H1 (cell line): ENCODE results near the gene CRIP1. TPM values are rescaled to one million over a fixed set of nuclear protein-coding genes. Genes with fewer than 3 reads are reported as not detected.
A peak's percentile ranks its signal among the peaks of the same experiment; 100 is the strongest.

ENCODE experiments used
- CTCF ChIA-PET: fragments of 300-600 bp; sonication (Branson Sonifier 250); formaldehyde crosslinking; loops from one replicate; lab custom pipeline; 2021; ENCODE audit not compliant: partially characterized antibody; lab: Charles Lee
- POLR2A ChIA-PET: fragments of 300-600 bp; sonication (Branson Sonifier 250); formaldehyde crosslinking; loops from one replicate; lab custom pipeline; 2021; ENCODE audit warnings: inconsistent platforms; ENCODE audit not compliant: partially characterized antibody; lab: Charles Lee
- DNase-seq, 2 experiments: peaks; one replicate each; pipeline versions ENCODE4 v3.0.0 to v3.0.0-alpha.2; 2010 to 2022; ENCODE audit warnings: low spot score in 2 of 2, low read depth in 1 of 2, mixed read lengths in 1 of 2
- FAIRE-seq: peaks from 2 replicates; lab custom pipeline; 2011; peaks lifted over from hg19 to GRCh38; lab: Jason Lieb, UNC
- H2AFZ ChIP-seq: 2 replicates; pipeline ENCODE4 v1.8.1; 2012; ENCODE audit warnings: low read length, inconsistent platforms
- H2AK5ac ChIP-seq: 2 replicates; pipeline ENCODE4 v1.6.1; 2013; ENCODE audit warnings: low read depth, low read length
- H2BK120ac ChIP-seq: replicated peaks from 2 replicates; pipeline ENCODE3; 2013; ENCODE audit warnings: low read depth, low read length, inconsistent platforms
- H2BK12ac ChIP-seq: 2 replicates; pipeline ENCODE4 v1.6.1; 2013; ENCODE audit warnings: low read depth, low read length
- H2BK15ac ChIP-seq: 2 replicates; pipeline ENCODE4 v1.6.1; 2013; ENCODE audit warnings: low read length
- H2BK20ac ChIP-seq: 2 replicates; pipeline ENCODE4 v1.6.1; 2013; ENCODE audit warnings: low read length
- H2BK5ac ChIP-seq: 2 replicates; pipeline ENCODE4 v1.6.1; 2013; ENCODE audit warnings: low read depth, low read length
- H3K14ac ChIP-seq: 2 replicates; pipeline ENCODE4 v1.6.1; 2013; ENCODE audit warnings: inconsistent platforms; ENCODE audit not compliant: insufficient read length
- H3K18ac ChIP-seq: 2 replicates; pipeline ENCODE4 v1.6.1; 2013; ENCODE audit warnings: low read length; ENCODE audit errors: extremely low read depth
- H3K23ac ChIP-seq: 2 replicates; pipeline ENCODE4 v1.6.1; 2013; ENCODE audit warnings: inconsistent platforms; ENCODE audit not compliant: insufficient read length
- H3K23me2 ChIP-seq: 2 replicates; pipeline ENCODE4 v1.6.1; 2013; ENCODE audit warnings: low read depth, low read length
- H3K27ac ChIP-seq: 2 replicates; pipeline ENCODE4 v1.6.1; 2011; ENCODE audit warnings: low read depth, low read length, inconsistent platforms
- H3K27me3 ChIP-seq, 4 experiments: replicated peaks in 1 of 4; 1 replicate in 1 of 4; 2 replicates in 3 of 4; pipeline versions ENCODE4 v1.6.1 to v1.8.1; 2011 to 2013; ENCODE audit warnings: low read length in 3 of 4, mild to moderate bottlenecking in 3 of 4, inconsistent platforms in 2 of 4, mixed read lengths in 2 of 4, moderate library complexity in 1 of 4; ENCODE audit not compliant: control insufficient read depth in 3 of 4, insufficient read depth in 3 of 4; ENCODE audit errors: extremely low read depth in 1 of 4
- H3K36me3 ChIP-seq, 4 experiments: 2 replicates each; pipeline versions ENCODE4 v1.6.1 to v1.8.1; 2011 to 2013; ENCODE audit warnings: mild to moderate bottlenecking in 4 of 4, low read length in 3 of 4, moderate library complexity in 2 of 4, control low read depth in 1 of 4, inconsistent platforms in 1 of 4; ENCODE audit not compliant: insufficient read depth in 4 of 4, control insufficient read depth in 2 of 4
- H3K4ac ChIP-seq: replicated peaks from 2 replicates; pipeline ENCODE3; 2013; ENCODE audit warnings: low read length, low read depth, mixed read lengths, inconsistent platforms; ENCODE audit not compliant: insufficient read length
- H3K4me1 ChIP-seq, 4 experiments: replicated peaks in 1 of 4; 1 replicate in 1 of 4; 2 replicates in 3 of 4; pipeline versions ENCODE4 v1.6.1 to v1.8.1; 2011 to 2013; ENCODE audit warnings: low read length in 3 of 4, inconsistent platforms in 2 of 4, mixed read lengths in 1 of 4; ENCODE audit not compliant: insufficient read depth in 4 of 4, control insufficient read depth in 3 of 4
- H3K4me2 ChIP-seq, 2 experiments: 2 replicates each; pipeline versions ENCODE4 v1.6.1 to v1.8.1; 2011 to 2013; ENCODE audit warnings: low read depth in 2 of 2, low read length in 2 of 2, control low read depth in 1 of 2, inconsistent platforms in 1 of 2, mild to moderate bottlenecking in 1 of 2; ENCODE audit not compliant: insufficient read depth in 1 of 2
- H3K4me3 ChIP-seq, 4 experiments: fragments of 200-600, 300-600 bp in 1 of 4; sonication (generic), shearing (Covaris generic), sonication (Bioruptor Twin) in 1 of 4; 2 replicates each; pipeline versions ENCODE4 v1.5.1 to v1.8.1; 2011 to 2016; ENCODE audit warnings: low read length in 4 of 4, low read depth in 3 of 4, control low read depth in 2 of 4, inconsistent platforms in 2 of 4, mild to moderate bottlenecking in 2 of 4, mixed read lengths in 1 of 4, moderate library complexity in 1 of 4; ENCODE audit not compliant: insufficient read depth in 2 of 4; ENCODE audit errors: extremely low read depth in 1 of 4
- H3K56ac ChIP-seq: replicated peaks from 2 replicates; pipeline ENCODE3; 2013; ENCODE audit warnings: low read depth, mild to moderate bottlenecking, mixed read lengths, low read length, inconsistent platforms; ENCODE audit not compliant: insufficient read length
- H3K79me1 ChIP-seq: 2 replicates; pipeline ENCODE4 v1.6.1; 2013; ENCODE audit warnings: low read depth, low read length, control low read depth
- H3K79me2 ChIP-seq, 2 experiments: 2 replicates each; pipeline versions ENCODE4 v1.6.1 to v1.8.1; 2012 to 2013; ENCODE audit warnings: low read length in 2 of 2, mild to moderate bottlenecking in 2 of 2, inconsistent platforms in 1 of 2; ENCODE audit not compliant: insufficient read depth in 2 of 2, control insufficient read depth in 1 of 2
- H3K9ac ChIP-seq, 4 experiments: replicated peaks in 1 of 4; 1 replicate in 1 of 4; 2 replicates in 3 of 4; pipeline versions ENCODE4 v1.6.1 to v1.8.1; 2011 to 2013; ENCODE audit warnings: low read depth in 3 of 4, low read length in 3 of 4, control low read depth in 2 of 4, mild to moderate bottlenecking in 2 of 4, moderate library complexity in 2 of 4, inconsistent platforms in 1 of 4; ENCODE audit errors: extremely low read depth in 1 of 4
- H3K9me3 ChIP-seq, 2 experiments: 2 replicates each; pipeline versions ENCODE4 v1.6.1 to v1.8.1; 2012 to 2013; ENCODE audit warnings: mild to moderate bottlenecking in 2 of 2, moderate library complexity in 2 of 2, control low read depth in 1 of 2, inconsistent platforms in 1 of 2, low read depth in 1 of 2, low read length in 1 of 2, mixed read lengths in 1 of 2; ENCODE audit not compliant: insufficient read depth in 2 of 2
- H4K20me1 ChIP-seq, 2 experiments: replicated peaks in 1 of 2; 2 replicates each; pipeline versions ENCODE3 to v1.8.1; 2011 to 2013; ENCODE audit warnings: inconsistent platforms in 2 of 2, low read length in 2 of 2, mild to moderate bottlenecking in 1 of 2; ENCODE audit not compliant: insufficient read depth in 2 of 2, control insufficient read depth in 1 of 2
- H4K5ac ChIP-seq: 2 replicates; pipeline ENCODE4 v1.6.1; 2013; ENCODE audit warnings: low read length, low read depth, mixed read lengths, inconsistent platforms; ENCODE audit not compliant: insufficient read length
- H4K8ac ChIP-seq: 2 replicates; pipeline ENCODE4 v1.8.0; 2013; ENCODE audit warnings: mild to moderate bottlenecking, moderate library complexity, low read length, inconsistent platforms; ENCODE audit not compliant: insufficient read depth; ENCODE audit errors: extremely low read depth
- H4K91ac ChIP-seq: replicated peaks from 2 replicates; pipeline ENCODE3; 2013; ENCODE audit warnings: low read length, mixed read lengths, inconsistent platforms; ENCODE audit not compliant: insufficient read length
- ASH2L ChIP-seq: fragments of 200-600, 300-600 bp; sonication (generic); IDR thresholded peaks from one replicate; pipeline ENCODE4 v1.7.1; 2017; ENCODE audit warnings: low read length
- JUN ChIP-seq: IDR thresholded peaks from 2 replicates; pipeline ENCODE4 v1.6.1; 2011; ENCODE audit warnings: low read depth, mild to moderate bottlenecking, improper control_type of control experiment, low read length
- KDM4A ChIP-seq: IDR thresholded peaks from one replicate; pipeline ENCODE4 v1.7.1; 2012; ENCODE audit warnings: low read depth, mild to moderate bottlenecking, moderate library complexity, low read length, inconsistent platforms; ENCODE audit not compliant: severe bottlenecking
- PHF8 ChIP-seq: fragments of 200-600 bp; sonication (generic); conservative IDR thresholded peaks from 2 replicates; pipeline ENCODE4 v1.7.1; 2012; ENCODE audit warnings: low read depth, mild to moderate bottlenecking, inconsistent platforms, low read length, moderate library complexity
- POLR2A ChIP-seq, 2 experiments: IDR thresholded peaks; 1 replicate in 1 of 2; 2 replicates in 1 of 2; pipeline ENCODE4 v1.6.1; 2011; ENCODE audit warnings: low read depth in 2 of 2, low read length in 2 of 2, mild to moderate bottlenecking in 2 of 2; ENCODE audit errors: control extremely low read depth in 1 of 2
- RBBP5 ChIP-seq: IDR thresholded peaks from 2 replicates; pipeline ENCODE4 v1.7.1; 2012; ENCODE audit warnings: low read depth, mild to moderate bottlenecking, inconsistent platforms, low read length, moderate library complexity, borderline replicate concordance
- SIN3A ChIP-seq, 2 experiments: IDR thresholded peaks in 1 of 2; conservative IDR thresholded peaks in 1 of 2; 2 replicates each; pipeline ENCODE4 v1.6.1; 2011 to 2012; ENCODE audit warnings: low read length in 2 of 2, improper control_type of control experiment in 1 of 2, low read depth in 1 of 2, mild to moderate bottlenecking in 1 of 2
- SIX5 ChIP-seq: IDR thresholded peaks from 2 replicates; pipeline ENCODE4 v1.6.1; 2011; ENCODE audit warnings: mild to moderate bottlenecking, low read depth, low read length
- SRF ChIP-seq: IDR thresholded peaks from 2 replicates; pipeline ENCODE4 v1.6.1; 2011; ENCODE audit warnings: mild to moderate bottlenecking, low read depth, low read length, moderate library complexity
- TAF1 ChIP-seq: IDR thresholded peaks from 2 replicates; pipeline ENCODE4 v1.6.1; 2011; ENCODE audit warnings: mild to moderate bottlenecking, low read depth, low read length
- WGBS, 2 experiments: shearing (Covaris generic) in 1 of 2; methylation state at CpG; one replicate each; pipeline versions ENCODE4 v1.1.6 to v1.1.7; 2013 to 2015; ENCODE audit warnings: low lambda C conversion rate in 2 of 2, mixed read lengths in 2 of 2, inconsistent platforms in 1 of 2, low coverage in 1 of 2, missing lambda C conversion rate in 1 of 2; ENCODE audit not compliant: insufficient replicate concordance in 2 of 2, insufficient coverage in 1 of 2, insufficient read length in 1 of 2; ENCODE audit errors: extremely low coverage in 1 of 2, missing lambda C conversion rate in 1 of 2; 5-methylcytosine and 5-hydroxymethylcytosine counted together
- polyA plus RNA-seq, 7 experiments: library from polyadenylated mRNA; depleted of rRNA in 3 of 7; stranded (reverse) in 5 of 7; unstranded in 2 of 7; fragments of >200 nt in 5 of 7; fragments of 200-250 nt in 2 of 7; gene quantifications; 1 replicate in 5 of 7; 2 replicates in 1 of 7; 4 replicates in 1 of 7; pipeline versions ENCODE4 v1.2.1 to v1.2.3, GENCODE V29; 2011 to 2013; ENCODE audit warnings: missing spikeins in 2 of 7, mixed read lengths in 2 of 7
- total RNA-seq: library from RNA; stranded (reverse); fragmentation: NEBNext Ultra II Directional; extraction: Animal tissue kit (Norgen Biotek cat#: 25700); gene quantifications from 2 replicates; pipeline ENCODE4 v1.2.1, GENCODE V29; 2021

CRIP1 gene
- total and polyA plus RNA-seq, 2 of the 8 experiments (the other 6 are each of a cell fraction or from before 2014, with no cell fraction given): 1.2 to 2.2 TPM

GRCh38 chr14:105491366-105491973 lies 4.8 kb downstream of the CRIP1 start:
- Histone ChIP-seq H4K91ac (no peak overlapping the region), H3K56ac (no peak overlapping the region), H2AFZ (no peak overlapping the region), H2BK12ac (no peak overlapping the region), H4K20me1 (peaks cover 0 to 10% of the 10 kb centered on the region in 2 experiments), H3K9me3 (no peaks in the 10 kb centered on the region), H2BK15ac (no peak overlapping the region), H3K18ac (no peak overlapping the region), H2BK120ac (no peak overlapping the region), H3K4me3 (peak overlapping the region; percentile 37 to 91 (median 70)), H3K14ac (no peak overlapping the region), H3K23me2 (peaks cover 9% of the 10 kb centered on the region; the same call in 1 of the 2 replicates), H4K8ac (peak overlapping the region; percentile 71; the same call in 1 of the 2 replicates), H3K79me2 (no peaks in the 10 kb centered on the region), H4K5ac (no peak overlapping the region), H3K23ac (no peak overlapping the region), H3K27ac (peak overlapping the region; percentile 73; the same call in 1 of the 2 replicates), H3K27me3 (peaks cover 18 to 27% (median 25%) of the 10 kb centered on the region in 4 experiments), H2AK5ac (no peak overlapping the region), H2BK5ac (no peak overlapping the region), H3K4me2 (peak overlapping the region; percentile 16 to 68; a peak in 3 of 4 replicates), H3K9ac (peak overlapping the region in 3 of 4 experiments; percentile 63 to 85 (median 69); a peak in 5 of 7 replicates), H3K4me1 (peaks cover 0 to 17% (median 3%) of the 10 kb centered on the region in 4 experiments; a peak in 5 of 7 replicates), H2BK20ac (no peak overlapping the region), H3K79me1 (no peaks in the 10 kb centered on the region), H3K36me3 (no peaks in the 10 kb centered on the region; a peak in 2 of 8 replicates), H3K4ac (no peak overlapping the region)
- FAIRE-seq (no peak), DNase-seq (peak in 1 of 2 experiments; percentile 81)
- ChIA-PET POLR2A (interaction anchor here (0.6 to 1.3 kb wide), 2 partner anchors 10 to 225 kb away, joined by 3 to 4 read pairs; no protein-coding TSS in a partner anchor), CTCF (interaction anchor here (0.7 to 2.2 kb wide), 7 partner anchors 10 to 115 kb away, joined by 3 to 15 read pairs (median 4); no protein-coding TSS in a partner anchor)
- WGBS, 2 experiments: 9% methylated on average over 20 of the region's 53 CpGs; no CpG with 5 or more reads in 1 of the 2 experiments
- peak; percentile 98 for TF ChIP-seq PHF8
- no peak for TF ChIP-seq JUN
- 0 out of 4 replicates have a peak, but pooled peaks of 1 of the 2 experiments have one; percentile 46 for TF ChIP-seq SIN3A (conservative IDR thresholded peaks at IDR 0.05 in 1 of 2, IDR thresholded peaks at IDR 0.05 in 1 of 2; ENCODE audit: low read depth in 1 of 2, low read length in 2 of 2)
- peak; percentile 92 for TF ChIP-seq KDM4A
- TF ChIP-seq TAF1: peak; percentile 12; the same call in 1 of the 2 replicates
- TF ChIP-seq SIX5: no peak
- no peak for TF ChIP-seq SRF
- TF ChIP-seq RBBP5: 0 out of 2 replicates have a peak, but pooled peaks have one; percentile 28
- peak; percentile 71 for TF ChIP-seq ASH2L
- TF ChIP-seq POLR2A (IDR thresholded peaks at IDR 0.05; ENCODE audit: control extremely low read depth in 1 of 2, low read depth in 2 of 2, low read length in 2 of 2): peak in 1 of 2 experiments; percentile 80; a peak in 2 of 3 replicates
